ENCODE results near the gene BMP5.

BMP5 gene

DNA sequence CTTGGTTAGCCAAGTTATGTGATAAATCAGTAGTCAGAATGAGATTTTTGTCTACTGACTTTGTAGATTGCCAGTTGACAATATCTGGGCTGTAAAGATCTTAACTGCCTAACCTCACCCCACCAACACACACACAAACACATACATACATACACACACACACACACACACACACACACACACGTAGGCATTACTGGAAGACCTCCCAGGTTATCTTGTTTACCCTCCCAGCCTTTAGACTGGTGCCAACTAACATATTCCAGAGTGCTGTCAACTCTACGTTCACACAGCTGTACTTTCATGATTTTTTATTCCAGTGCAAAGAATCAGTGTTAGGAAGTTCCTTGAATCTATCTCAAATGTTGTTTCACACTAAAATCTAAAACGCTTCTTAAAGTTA lies 38.9 kb downstream of the BMP5 start:
- Histone ChIP-seq H3K4me3 (replicated peaks; ENCODE audit: insufficient read depth, low read length) (no peak overlapping the region), H3K27me3 (ENCODE audit: insufficient read depth, poor library complexity, severe bottlenecking) (no peaks in the 10 kb centered on the region), H3K27ac (replicated peaks) (no peak overlapping the region)
- DNase-seq (ENCODE audit: low read depth in 1 of 2, low spot score in 1 of 2), result no peak
- TF ChIP-seq GABPA (IDR thresholded peaks at IDR 0.05; ENCODE audit: low read depth) (no peak), SPI1 (IDR thresholded peaks at IDR 0.05; ENCODE audit: borderline replicate concordance, low read depth) (no peak), POLR2AphosphoS5 (IDR thresholded peaks at IDR 0.05; ENCODE audit: low read depth) (no peak)
- TF ChIP-seq, protein P1, sequence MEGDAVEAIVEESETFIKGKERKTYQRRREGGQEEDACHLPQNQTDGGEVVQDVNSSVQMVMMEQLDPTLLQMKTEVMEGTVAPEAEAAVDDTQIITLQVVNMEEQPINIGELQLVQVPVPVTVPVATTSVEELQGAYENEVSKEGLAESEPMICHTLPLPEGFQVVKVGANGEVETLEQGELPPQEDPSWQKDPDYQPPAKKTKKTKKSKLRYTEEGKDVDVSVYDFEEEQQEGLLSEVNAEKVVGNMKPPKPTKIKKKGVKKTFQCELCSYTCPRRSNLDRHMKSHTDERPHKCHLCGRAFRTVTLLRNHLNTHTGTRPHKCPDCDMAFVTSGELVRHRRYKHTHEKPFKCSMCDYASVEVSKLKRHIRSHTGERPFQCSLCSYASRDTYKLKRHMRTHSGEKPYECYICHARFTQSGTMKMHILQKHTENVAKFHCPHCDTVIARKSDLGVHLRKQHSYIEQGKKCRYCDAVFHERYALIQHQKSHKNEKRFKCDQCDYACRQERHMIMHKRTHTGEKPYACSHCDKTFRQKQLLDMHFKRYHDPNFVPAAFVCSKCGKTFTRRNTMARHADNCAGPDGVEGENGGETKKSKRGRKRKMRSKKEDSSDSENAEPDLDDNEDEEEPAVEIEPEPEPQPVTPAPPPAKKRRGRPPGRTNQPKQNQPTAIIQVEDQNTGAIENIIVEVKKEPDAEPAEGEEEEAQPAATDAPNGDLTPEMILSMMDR (IDR thresholded peaks at IDR 0.05; ENCODE audit: insufficient read depth, low read length), result no peak
- TF ChIP-seq, protein P2, sequence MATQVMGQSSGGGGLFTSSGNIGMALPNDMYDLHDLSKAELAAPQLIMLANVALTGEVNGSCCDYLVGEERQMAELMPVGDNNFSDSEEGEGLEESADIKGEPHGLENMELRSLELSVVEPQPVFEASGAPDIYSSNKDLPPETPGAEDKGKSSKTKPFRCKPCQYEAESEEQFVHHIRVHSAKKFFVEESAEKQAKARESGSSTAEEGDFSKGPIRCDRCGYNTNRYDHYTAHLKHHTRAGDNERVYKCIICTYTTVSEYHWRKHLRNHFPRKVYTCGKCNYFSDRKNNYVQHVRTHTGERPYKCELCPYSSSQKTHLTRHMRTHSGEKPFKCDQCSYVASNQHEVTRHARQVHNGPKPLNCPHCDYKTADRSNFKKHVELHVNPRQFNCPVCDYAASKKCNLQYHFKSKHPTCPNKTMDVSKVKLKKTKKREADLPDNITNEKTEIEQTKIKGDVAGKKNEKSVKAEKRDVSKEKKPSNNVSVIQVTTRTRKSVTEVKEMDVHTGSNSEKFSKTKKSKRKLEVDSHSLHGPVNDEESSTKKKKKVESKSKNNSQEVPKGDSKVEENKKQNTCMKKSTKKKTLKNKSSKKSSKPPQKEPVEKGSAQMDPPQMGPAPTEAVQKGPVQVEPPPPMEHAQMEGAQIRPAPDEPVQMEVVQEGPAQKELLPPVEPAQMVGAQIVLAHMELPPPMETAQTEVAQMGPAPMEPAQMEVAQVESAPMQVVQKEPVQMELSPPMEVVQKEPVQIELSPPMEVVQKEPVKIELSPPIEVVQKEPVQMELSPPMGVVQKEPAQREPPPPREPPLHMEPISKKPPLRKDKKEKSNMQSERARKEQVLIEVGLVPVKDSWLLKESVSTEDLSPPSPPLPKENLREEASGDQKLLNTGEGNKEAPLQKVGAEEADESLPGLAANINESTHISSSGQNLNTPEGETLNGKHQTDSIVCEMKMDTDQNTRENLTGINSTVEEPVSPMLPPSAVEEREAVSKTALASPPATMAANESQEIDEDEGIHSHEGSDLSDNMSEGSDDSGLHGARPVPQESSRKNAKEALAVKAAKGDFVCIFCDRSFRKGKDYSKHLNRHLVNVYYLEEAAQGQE (IDR thresholded peaks at IDR 0.05; ENCODE audit: insufficient replicate concordance, low read depth), result no peak

DNA sequence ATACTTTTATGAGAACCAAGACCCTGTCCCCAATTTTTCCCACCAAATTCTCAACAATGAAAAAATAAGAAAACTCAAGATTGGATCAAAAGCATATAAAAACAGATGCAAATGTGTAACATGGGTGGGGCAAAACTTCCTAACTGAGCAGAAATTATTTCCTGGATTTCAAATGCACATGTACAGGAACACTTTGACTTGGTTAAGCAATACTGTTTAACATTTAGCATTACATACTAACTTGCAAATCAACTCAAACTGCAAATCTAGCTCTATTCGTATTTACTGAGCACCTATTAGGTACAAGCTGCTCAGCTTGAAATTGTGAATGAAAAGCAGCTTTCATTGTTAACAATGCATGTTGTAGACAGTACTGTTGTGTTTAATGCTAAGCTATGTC lies 40.2 kb downstream of the BMP5 start:
- no peak for TF ChIP-seq GABPA (IDR thresholded peaks at IDR 0.05; ENCODE audit: low read depth)
- H3K27me3 ChIP-seq (ENCODE audit: insufficient read depth, poor library complexity, severe bottlenecking), result no peaks in the 10 kb centered on the region
- H3K27ac ChIP-seq (replicated peaks), result no peak overlapping the region
- DNase-seq (ENCODE audit: low read depth in 1 of 2, low spot score in 1 of 2), result no peak
- no peak overlapping the region for H3K4me3 ChIP-seq (replicated peaks; ENCODE audit: insufficient read depth, low read length)

DNA sequence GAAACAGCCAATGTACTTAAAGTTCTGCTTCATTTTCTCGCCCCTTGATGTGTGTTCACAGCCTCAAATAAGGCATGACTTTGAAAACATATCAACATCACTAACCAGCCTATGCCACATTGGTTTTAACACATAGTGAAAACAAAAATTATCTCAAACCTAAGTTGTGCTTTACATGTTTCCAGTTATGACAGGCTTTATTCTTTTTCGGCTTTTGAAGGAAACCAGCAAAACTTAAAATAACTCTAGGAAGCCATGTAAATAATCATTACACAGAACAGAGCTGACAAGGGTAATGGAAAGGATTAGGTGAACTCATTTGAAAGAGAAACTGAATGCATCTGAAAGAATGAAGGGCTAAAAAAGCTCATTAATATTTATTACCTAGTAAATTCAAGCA lies 42.1 kb downstream of the BMP5 start:
- no peak for TF ChIP-seq SPI1 (IDR thresholded peaks at IDR 0.05; ENCODE audit: borderline replicate concordance, low read depth)
- TF ChIP-seq POLR2AphosphoS5 (IDR thresholded peaks at IDR 0.05; ENCODE audit: low read depth), result no peak
- TF ChIP-seq GABPA (IDR thresholded peaks at IDR 0.05; ENCODE audit: low read depth), result no peak
- TF ChIP-seq, protein P2 (IDR thresholded peaks at IDR 0.05; ENCODE audit: insufficient replicate concordance, low read depth), result no peak
- TF ChIP-seq, protein P1 (IDR thresholded peaks at IDR 0.05; ENCODE audit: insufficient read depth, low read length), result no peak
- Histone ChIP-seq H3K27me3 (ENCODE audit: insufficient read depth, poor library complexity, severe bottlenecking) (no peaks in the 10 kb centered on the region), H3K4me3 (replicated peaks; ENCODE audit: insufficient read depth, low read length) (no peak overlapping the region), H3K27ac (replicated peaks) (no peak overlapping the region)
- no peak for DNase-seq (ENCODE audit: low read depth in 1 of 2, low spot score in 1 of 2)

DNA sequence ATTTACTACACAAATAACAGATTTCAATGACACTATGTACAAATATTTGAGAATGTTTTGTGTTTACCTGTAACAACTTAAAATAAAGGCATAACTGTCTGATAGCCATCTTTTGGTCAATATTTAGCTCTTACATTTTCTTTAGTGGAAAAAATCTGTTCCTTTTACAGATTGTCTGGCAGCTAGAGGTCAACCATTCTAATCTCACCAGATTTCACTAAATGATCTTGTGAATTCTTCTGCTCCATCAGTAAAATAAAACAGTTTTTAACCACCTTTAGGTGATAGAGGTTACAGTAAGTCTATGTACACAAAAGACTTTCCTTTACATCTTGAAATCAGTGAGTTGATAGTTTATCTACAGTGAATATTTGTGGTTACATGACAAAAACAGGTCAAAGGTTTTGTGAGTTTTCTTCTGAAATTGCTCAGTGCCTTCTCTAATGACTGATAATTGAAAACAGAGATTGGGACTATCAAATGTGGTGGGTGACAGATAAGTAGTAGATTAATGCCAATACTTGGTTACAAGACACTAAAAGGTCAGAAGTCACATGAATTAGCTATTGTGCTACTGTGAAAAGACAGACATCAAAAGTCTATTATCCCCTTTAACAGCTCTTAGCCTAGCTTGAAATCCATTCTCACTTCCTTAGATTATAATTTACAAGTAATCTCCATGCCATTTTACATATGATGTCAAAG lies 47.4 kb downstream of the BMP5 start:
- DNase-seq (ENCODE audit: low read depth in 1 of 2, low spot score in 1 of 2), result no peak
- Histone ChIP-seq H3K27ac (replicated peaks) (no peak overlapping the region), H3K27me3 (ENCODE audit: insufficient read depth, poor library complexity, severe bottlenecking) (no peaks in the 10 kb centered on the region), H3K4me3 (replicated peaks; ENCODE audit: insufficient read depth, low read length) (no peak overlapping the region)
- TF ChIP-seq SPI1 (IDR thresholded peaks at IDR 0.05; ENCODE audit: borderline replicate concordance, low read depth), result no peak
- TF ChIP-seq POLR2AphosphoS5 (IDR thresholded peaks at IDR 0.05; ENCODE audit: low read depth), result no peak
- TF ChIP-seq, protein P1 (IDR thresholded peaks at IDR 0.05; ENCODE audit: insufficient read depth, low read length), result no peak
- TF ChIP-seq, protein P2 (IDR thresholded peaks at IDR 0.05; ENCODE audit: insufficient replicate concordance, low read depth), result no peak
- TF ChIP-seq GABPA (IDR thresholded peaks at IDR 0.05; ENCODE audit: low read depth), result no peak
